ENCODE data around the gene FFAR1. TPM values are rescaled to one million over a fixed set of nuclear protein-coding genes. Genes with fewer than 3 reads are reported as not detected.
"Not testable (repeated sequence)": the region's sequence is repeated elsewhere in the genome, so short reads cannot be mapped to it uniquely, and the experiment has no call there.

FFAR1 gene
- total RNA-seq, 1 experiment from 2014 or later = 1.7 TPM

DNA sequence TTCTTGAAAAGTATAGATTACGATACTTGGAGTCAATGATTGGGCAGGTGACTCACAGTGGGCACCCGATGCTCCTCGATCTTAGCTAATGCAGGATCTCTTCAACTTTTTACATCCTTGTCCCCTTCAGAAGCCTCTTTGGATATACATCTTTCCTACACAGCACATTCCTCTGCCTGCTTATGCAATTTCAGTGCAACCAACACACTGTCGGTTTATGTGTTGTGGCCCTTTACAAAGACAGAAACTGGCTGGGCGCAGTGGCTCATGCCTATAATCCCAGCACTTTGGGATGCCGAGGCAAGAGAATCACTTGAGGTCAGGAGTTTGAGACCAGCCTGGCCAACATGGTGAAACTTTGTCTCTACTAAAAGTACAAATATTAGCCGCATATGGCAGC is 25.8 kb downstream of the FFAR1 start:
- in situ Hi-C loops (cut with HindIII; ENCODE audit: low pct_unique_long_range_greater_than_20kb, low sequenced_read_pairs) = no loop called here
- DNase-seq (ENCODE audit: low read depth) = no peak

DNA sequence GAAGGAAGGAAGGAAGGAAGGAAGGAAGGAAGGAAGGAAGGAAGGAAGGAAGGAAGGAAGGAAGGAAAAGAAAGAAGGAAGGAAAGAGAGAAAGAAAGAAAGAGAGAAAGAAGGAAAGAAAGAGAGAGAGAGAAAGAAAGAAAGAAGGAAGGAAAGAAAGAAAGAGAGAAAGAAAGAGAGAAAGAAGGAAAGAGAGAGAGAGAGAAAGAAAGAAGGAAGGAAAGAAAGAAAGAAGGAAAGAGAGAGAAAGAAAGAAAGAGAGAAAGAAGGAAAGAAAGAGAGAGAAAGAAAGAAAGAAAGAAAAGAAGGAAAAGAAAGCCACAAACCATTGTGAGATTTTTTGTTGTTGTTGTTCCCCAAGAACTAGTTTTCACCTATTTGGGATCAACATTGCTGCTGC is 26.3 kb downstream of the FFAR1 start:
- DNase-seq (ENCODE audit: low read depth); in situ Hi-C loops (cut with HindIII; ENCODE audit: low pct_unique_long_range_greater_than_20kb, low sequenced_read_pairs): not testable (repeated sequence)

DNA sequence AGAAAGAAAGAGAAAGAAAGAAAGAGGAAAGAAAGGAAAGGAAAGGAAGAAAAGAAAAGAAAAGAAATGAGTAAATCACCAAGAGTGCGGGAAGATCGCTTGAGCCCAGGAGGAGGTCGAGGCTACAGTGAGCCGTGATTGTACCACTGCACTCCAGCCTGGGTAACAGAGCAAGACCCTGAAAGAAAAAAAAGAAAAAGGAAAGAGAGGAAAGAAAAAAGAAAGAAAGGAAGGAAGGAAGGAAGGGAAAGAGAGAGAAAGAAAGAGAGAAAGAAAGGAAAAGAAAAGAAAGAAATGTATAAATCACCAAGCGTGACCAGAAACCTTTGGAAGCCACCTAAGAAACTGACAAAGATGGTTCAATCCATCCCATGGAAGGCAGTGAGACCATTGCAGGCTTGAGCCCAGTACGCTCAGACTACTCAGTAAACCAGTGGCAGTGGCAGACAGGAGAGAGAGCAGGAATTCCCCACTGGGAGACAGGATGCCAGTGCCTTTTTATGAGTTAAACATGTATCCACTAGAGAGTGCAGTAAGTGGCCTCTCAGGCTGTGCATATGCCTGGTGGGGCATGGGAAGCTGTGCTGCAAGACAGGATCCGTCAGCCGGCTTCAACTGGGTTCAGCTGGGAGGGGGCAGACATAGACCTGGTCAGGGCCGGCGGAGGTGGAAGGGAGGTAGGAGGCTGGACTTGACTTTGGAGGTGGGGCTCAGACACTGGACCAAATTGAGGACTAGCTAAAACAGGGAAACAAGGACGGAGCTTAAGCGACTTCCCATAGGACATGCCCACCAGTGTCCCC is 28.0 kb downstream of the FFAR1 start:
- no peak for DNase-seq (ENCODE audit: low read depth)
- in situ Hi-C loops (cut with HindIII; ENCODE audit: low pct_unique_long_range_greater_than_20kb, low sequenced_read_pairs) = no loop called here

DNA sequence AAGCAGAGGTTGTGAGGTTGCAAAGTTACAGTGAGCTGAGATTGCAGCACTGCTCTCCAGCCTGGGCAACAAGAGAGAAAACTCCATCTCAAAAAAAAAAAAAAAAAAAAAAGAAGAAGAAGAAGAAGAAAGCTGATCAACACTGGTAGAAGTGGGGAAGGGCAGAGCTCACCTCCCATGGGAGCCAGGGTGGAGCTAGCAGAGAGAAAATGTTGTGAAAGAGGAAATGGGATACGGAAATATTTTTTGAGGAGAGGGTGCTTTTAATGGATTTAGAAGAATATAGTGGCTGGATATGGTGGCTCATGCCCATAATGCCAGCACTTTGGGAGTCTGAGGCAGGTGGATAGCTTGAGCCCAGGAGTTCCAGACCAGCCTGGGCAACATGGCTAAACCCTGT is 30.0 kb downstream of the FFAR1 start:
- no peak for DNase-seq (ENCODE audit: low read depth)

DNA sequence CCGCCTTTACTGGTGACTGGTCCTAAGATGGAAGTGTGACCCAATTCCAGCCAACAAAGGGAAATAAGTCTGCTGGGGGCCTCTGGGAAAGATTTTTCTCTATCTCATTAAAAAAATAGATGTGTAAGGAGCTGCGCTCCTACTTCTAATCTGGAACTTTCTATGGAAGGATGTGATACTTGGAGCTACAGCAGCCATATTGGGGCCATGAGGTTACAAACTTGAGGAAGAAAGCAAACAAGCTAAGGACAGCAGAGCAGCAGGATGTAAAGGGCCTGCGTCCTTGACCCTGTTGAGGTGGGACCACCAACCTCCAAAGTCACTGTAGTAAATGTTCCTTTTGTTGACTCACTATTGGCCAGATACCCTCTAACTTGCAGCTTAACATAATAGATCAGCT is 30.7 kb downstream of the FFAR1 start:
- DNase-seq (ENCODE audit: low read depth) = no peak
- in situ Hi-C loops (cut with HindIII; ENCODE audit: low pct_unique_long_range_greater_than_20kb, low sequenced_read_pairs) = no loop called here

More for the DNA sequence above, 30.0 kb downstream of the FFAR1 start:
- in situ Hi-C loops (cut with HindIII; ENCODE audit: low pct_unique_long_range_greater_than_20kb, low sequenced_read_pairs) = no loop called here

DNA sequence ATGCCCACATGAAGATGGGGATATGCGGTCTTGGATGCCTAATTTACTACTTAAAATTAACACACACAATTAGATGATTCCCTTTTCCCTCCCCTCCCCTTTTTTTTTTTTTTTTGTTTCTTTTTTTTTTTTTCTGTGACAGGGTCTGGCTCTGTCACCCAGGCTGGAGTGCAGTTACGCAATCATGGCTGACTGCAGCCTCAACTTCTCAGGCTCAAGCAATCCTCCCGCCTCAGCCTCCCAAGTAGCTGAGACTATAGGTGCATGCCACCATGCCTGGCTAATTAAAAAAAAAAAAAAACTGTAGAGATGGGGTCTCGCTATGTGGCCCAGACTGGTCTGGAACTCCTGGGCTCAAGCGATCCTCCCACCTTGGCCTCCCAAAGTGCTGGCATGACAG is 31.8 kb downstream of the FFAR1 start:
- DNase-seq (ENCODE audit: low read depth); in situ Hi-C loops (cut with HindIII; ENCODE audit: low pct_unique_long_range_greater_than_20kb, low sequenced_read_pairs): not testable (repeated sequence)

DNA sequence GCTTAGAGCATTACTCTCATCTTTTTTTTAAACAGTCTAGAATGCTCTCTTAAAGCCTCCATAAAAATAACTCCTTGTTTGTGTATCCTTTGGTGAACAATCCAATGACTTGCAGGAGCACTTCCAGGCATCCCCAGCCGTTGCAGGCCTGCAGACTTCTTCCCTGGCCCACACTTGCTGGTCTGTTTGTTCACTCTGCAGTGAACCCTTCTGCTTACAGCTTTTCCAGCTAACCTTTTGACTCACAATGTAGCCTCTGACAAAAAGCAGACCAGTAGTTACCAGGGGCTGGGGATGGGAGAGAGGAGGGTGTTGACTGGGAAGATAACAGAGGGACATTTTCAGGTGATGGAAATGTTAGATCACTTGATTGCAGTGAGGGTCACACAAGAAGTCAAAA is 32.3 kb downstream of the FFAR1 start:
- in situ Hi-C loops (cut with HindIII; ENCODE audit: low pct_unique_long_range_greater_than_20kb, low sequenced_read_pairs) = no loop called here
- no peak for DNase-seq (ENCODE audit: low read depth)

DNA sequence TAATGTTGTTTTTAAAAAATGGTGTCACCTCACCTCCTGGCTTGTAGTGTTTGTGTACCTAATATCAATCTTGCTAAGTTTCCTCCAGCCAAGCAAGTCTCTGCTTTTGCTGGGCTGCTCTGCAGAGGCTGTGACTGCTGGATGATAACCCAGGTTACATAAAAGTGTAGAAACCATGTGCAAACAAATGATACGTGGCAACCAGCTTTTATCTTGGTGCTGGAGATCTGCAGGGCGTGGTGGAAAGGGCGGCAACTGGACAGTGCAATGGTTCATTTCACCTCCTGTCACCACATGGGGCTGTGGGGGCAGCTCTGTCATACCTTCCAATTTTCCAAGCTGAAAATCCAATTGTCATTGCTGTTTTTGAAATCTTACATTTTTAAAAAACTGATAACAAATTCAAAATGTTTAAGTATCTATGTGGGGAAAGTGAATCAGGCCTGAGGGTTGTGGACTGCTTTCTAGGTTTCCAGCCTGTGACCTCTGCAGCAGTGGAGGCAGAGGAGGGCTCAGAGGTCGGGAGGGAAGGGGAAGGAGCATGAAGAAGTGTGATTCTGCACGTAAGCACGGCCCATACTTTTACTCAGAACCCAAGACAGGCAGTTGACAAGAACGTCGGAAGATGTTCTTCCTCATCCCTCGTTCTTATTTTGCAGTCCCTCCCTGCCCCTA is 32.9 kb downstream of the FFAR1 start:
- in situ Hi-C loops (cut with HindIII; ENCODE audit: low pct_unique_long_range_greater_than_20kb, low sequenced_read_pairs) = no loop called here
- no peak for DNase-seq (ENCODE audit: low read depth)

DNA sequence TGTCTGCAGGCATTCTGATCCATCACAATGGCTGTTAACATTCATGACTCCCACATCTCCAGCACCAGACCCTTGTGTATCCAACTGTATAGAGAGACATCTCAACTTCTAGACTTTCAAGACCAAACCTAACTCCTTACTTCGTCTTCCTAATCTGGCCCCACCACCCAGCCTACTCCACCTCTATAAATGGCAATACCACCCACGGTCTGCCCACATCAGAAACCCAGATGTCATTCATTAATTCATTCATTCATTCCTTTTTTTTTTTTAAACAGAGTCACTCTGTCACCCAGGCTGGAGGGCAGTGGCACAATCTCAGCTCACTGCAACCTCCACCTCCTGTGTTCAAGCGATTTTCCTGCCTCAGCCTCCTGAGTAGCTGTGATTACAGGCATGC is 33.6 kb downstream of the FFAR1 start:
- DNase-seq (ENCODE audit: low read depth) = no peak
- in situ Hi-C loops (cut with HindIII; ENCODE audit: low pct_unique_long_range_greater_than_20kb, low sequenced_read_pairs) = no loop called here

DNA sequence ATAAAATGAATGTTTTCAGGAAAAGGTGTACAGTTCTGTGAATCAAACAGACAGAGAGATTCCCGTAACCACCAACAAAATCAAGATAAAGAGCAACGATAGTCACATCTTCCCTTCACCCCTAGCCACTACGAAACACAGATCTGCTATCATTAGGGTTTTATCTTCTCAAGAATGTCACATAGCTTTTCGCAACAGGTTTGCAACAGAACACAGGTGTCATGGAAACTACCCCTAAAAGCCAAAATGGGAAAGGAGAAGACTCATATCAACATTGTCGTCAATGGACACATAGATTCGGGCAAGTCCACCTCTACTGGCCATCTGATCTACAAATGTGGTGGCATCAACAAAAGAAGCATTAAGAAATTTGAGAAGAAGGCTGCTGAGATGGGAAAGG is 34.2 kb downstream of the FFAR1 start:
- in situ Hi-C loops (cut with HindIII; ENCODE audit: low pct_unique_long_range_greater_than_20kb, low sequenced_read_pairs) = no loop called here
- DNase-seq (ENCODE audit: low read depth) = no peak

DNA sequence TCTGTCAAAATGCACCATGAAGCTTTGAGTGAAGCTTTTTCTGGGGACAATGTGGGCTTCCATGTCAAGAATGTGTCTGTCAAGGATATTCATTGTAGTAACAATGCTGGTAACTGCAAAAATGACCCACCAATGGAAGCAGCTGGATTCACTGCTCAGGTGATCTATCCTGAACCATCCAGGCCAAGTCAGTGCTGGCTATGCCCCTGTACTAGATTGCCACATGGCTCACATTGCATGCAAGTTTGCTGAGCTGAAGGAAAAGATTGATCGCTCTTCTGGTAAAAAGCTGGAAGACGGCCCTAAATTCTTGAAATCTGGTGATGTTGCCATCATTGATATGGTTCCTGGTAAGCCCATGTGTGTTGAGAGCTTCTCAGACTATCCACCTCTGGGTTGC is 35.8 kb downstream of the FFAR1 start:
- in situ Hi-C loops (cut with HindIII; ENCODE audit: low pct_unique_long_range_greater_than_20kb, low sequenced_read_pairs) = no loop called here
- no peak for DNase-seq (ENCODE audit: low read depth)

DNA sequence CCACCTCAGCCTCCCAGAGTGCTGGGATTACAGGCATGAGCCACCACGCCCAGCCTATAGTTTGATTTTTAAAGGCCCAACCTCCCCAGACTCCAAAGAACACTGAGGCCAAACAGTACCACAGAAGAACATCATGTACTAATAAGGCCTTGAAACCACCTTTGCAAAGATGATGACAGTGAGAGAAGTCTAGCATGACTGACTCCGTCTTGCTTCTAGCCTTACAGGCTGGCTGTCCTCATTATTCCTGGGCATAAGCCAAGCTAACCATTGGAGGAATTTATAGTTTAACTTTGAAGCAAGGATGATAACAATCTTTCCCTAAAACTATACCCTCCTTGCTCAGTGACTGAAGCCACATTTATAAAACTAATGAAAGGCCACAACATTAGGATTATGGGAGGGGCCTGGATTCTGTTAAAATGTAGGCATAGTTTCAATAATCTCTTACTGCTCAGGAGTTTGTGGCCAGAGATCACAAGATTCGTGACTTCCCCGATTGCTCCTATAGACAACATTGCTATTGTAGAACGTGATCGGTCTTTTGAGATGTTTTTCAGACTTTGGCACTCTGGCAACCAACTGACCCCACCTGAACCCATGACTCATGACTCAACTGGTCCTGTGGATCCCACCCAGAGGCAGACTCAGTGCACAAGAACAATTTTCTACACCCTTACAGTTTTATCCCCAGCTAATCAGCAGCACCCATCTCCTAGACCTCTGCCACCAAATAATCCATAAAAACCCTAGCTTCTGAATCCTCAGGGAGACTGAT is 40.8 kb downstream of the FFAR1 start:
- peak; percentile 78 for DNase-seq (ENCODE audit: low read depth)
- in situ Hi-C loops (cut with HindIII; ENCODE audit: low pct_unique_long_range_greater_than_20kb, low sequenced_read_pairs) = no loop called here

DNA sequence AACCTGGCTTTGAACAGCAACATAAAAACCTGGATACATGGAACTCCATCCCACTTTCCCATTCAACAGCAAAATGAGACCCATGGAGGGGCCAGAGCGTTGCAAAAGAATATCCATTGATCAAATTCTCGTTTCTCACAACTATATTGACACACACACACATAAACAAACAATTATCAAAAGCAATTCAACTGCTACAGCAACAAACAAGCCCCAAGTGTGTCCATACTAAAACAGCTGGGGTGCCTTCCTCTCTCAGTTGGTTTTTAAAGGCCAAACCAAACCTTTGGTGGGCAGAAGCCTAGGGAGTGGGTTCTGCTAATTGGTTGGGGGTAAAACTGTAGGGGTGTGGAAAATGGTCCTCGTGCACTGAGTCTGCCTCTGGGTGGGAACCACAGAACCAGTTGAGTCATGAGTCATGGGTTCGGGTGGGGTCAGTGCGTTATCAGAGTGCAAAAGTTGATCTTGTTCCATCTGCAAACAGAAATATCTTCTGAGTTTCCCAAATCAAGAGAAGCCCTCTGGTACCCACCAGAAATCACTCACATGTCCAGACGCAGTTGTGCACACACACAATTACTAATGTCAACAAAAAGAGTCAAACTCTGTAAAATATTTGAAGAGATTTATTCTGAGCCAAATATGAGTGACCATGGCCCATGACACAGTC is 41.6 kb downstream of the FFAR1 start:
- in situ Hi-C loops (cut with HindIII; ENCODE audit: low pct_unique_long_range_greater_than_20kb, low sequenced_read_pairs) = no loop called here
- DNase-seq (ENCODE audit: low read depth) = peak; percentile 19

DNA sequence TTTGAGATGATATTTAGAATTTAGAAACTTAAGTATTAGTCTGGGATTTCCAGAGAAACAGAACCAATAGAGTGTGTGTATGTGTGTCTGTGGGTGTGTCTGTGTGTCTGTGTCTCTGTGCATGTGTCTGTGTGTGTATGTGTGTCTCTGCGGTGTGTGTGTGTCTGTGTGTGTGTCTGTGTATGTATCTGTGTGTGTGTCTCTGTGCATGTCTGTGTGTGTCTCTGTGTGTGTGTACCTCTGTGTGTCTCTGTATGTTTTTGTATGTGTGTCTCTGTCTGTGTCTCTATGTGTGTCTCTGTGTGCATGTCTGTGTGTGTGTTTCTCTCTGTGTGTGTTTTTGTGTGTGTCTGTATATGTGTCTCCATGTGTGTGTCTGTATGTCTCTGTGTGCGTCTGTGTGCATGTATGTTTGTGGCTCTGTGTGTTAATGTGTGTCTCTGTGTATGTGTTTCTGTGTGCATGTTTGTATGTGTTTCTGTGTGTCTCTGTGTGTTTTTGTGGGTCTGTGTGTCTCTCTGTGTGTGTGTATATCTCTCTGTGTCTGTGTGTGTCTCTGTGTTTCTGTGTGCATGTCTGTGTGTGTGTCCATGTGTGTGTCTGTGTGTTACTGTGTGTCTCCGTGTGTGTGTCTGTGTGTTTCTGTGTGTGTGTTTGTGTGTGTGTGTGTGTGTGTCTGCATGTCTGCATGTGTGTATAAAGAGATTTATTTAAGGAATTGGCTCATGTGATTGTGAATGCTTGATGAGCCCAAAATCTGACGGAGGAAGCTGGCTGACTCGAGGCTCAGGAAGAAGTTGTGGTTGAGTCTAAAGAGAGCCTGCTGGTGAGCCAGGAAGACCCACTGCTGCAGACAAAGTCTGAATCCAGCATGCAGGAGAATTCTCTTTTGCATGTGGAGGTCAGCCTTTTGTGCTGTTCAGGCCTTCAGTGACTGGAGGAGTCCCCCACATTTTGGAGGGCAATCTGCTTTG is 45.3 kb downstream of the FFAR1 start:
- in situ Hi-C loops (cut with HindIII; ENCODE audit: low pct_unique_long_range_greater_than_20kb, low sequenced_read_pairs) = no loop called here
- DNase-seq (ENCODE audit: low read depth) = no peak

DNA sequence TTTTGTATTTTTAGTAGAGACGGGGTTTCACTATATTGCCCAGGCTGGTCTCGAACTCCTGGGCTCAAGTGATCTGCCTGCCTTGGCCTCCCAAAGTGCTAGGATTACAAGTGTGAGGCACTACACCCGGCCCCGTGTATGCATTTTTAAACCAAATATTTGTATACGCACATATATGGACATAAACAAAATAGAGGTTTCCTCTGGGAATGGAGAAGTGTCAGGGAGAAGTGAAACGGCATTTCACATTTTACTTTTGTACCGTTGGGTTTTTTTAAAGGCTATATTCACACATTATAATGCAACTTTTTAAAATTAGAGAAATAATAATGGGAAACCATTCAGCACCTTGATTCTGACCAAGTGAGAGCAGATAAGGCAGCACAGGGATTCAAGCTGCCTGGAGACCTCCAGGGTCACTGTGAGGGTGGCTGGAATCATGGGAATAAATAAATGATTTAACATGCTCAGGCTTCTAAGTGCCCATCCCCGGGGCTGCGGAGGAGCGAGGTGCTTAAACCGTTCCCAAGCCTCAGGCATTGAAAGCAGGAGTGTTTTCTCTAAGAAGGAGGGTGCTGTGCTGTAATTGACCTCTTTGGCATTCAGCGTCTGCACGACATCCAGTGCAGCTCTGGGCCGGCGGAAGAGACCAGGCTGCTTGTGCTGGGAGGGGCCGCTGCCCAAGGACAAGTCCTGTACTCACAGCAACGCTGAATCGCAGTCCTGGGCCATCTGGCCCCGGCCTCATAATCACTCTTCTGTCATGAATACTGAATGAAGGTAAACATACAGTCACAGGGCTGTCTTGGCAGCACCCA is 47.9 kb downstream of the FFAR1 start:
- in situ Hi-C loops (cut with HindIII; ENCODE audit: low pct_unique_long_range_greater_than_20kb, low sequenced_read_pairs) = no loop called here

DNA sequence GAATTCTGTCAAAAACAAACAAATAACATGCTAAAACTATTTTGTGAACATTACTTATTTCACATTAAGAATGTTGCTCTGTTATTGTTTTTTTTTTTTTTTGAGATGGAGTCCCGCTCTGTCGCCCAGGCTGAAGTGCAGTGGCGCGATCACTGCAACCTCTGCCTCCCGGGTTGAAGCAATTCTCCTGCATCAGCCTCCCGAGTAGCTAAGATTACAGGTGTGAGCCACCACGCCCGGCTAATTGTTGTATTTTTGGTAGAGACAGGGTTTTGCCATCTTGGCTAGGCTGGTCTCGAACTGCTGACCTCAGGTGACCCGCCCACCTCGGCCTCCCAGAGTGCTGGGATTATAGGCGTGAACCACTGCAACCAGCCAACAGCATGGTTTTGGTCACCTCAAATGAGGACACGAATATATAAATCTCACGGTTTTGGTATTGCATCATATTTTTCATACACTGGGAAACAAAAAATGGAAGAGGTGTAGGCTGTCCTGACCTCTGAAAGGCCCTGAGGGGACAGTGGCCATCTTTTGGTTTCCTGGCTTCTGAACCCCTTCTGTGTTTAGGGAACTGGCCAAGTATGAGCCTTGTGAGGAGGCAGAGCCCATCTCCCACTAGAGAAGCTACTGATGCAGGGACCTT is 48.7 kb downstream of the FFAR1 start:
- in situ Hi-C loops (cut with HindIII; ENCODE audit: low pct_unique_long_range_greater_than_20kb, low sequenced_read_pairs) = no loop called here
- DNase-seq (ENCODE audit: low read depth) = no peak

More for the DNA sequence above, 47.9 kb downstream of the FFAR1 start:
- peak; percentile 10 for DNase-seq (ENCODE audit: low read depth)
